ENCODE measurements around the gene TEX29. TPM values are rescaled to one million over a fixed set of nuclear protein-coding genes. Genes with fewer than 3 reads are reported as not detected.

The TEX29 gene
- total RNA-seq, 1 experiment from 2014 or later = 0.33 TPM

GRCh38 chr13:111339366-111340143 is 19.1 kb downstream of the TEX29 start:
- peak; percentile 23 for DNase-seq
- Histone ChIP-seq H2AK5ac (ENCODE audit: insufficient read length, low read length) (no peak overlapping the region), H3K23ac (ENCODE audit: insufficient read length, low read depth, low read length) (no peak overlapping the region), H3K4me1 (ENCODE audit: insufficient read depth, low read length) (no peaks in the 10 kb centered on the region), H2BK20ac (ENCODE audit: low read depth, low read length, poor library complexity, severe bottlenecking) (no peak overlapping the region), H3K56ac (ENCODE audit: insufficient read length, low read depth, low read length) (no peak overlapping the region), H2BK15ac (ENCODE audit: low read depth, low read length) (no peak overlapping the region), H3K4ac (ENCODE audit: low read depth, low read length) (no peak overlapping the region), H2AFZ (ENCODE audit: low read length) (no peak overlapping the region), H3K27ac (ENCODE audit: insufficient read length, low read depth, low read length) (no peak overlapping the region), H2BK5ac (ENCODE audit: insufficient read length, low read length) (no peak overlapping the region), H3T11ph (ENCODE audit: low read length) (no peak overlapping the region), H3K9me3 (ENCODE audit: control insufficient read depth, low read depth, low read length) (no peaks in the 10 kb centered on the region), H3K79me2 (ENCODE audit: insufficient read depth, low read length) (no peaks in the 10 kb centered on the region), H3K18ac (ENCODE audit: insufficient read length, low read depth, low read length) (no peak overlapping the region), H3K27me3 (ENCODE audit: insufficient read depth, low read length) (no peaks in the 10 kb centered on the region), H4K20me1 (ENCODE audit: control insufficient read depth, insufficient read depth, insufficient read length) (no peaks in the 10 kb centered on the region), H4K91ac (ENCODE audit: insufficient read length, low read depth, low read length) (no peak overlapping the region), H3K9ac (ENCODE audit: extremely low read depth, insufficient read length, low read length) (no peak overlapping the region), H3K14ac (ENCODE audit: insufficient read depth, low read length) (no peak overlapping the region), H2BK12ac (ENCODE audit: insufficient read length, low read depth, low read length) (no peak overlapping the region), H2BK120ac (ENCODE audit: low read depth, low read length, poor library complexity, severe bottlenecking) (no peak overlapping the region), H3K4me2 (ENCODE audit: insufficient read depth, insufficient read length, low read length) (no peak overlapping the region), H4K5ac (ENCODE audit: insufficient read length, low read depth, low read length) (no peak overlapping the region), H3K23me2 (ENCODE audit: insufficient read length, low read depth, low read length, poor library complexity, severe bottlenecking) (no peaks in the 10 kb centered on the region), H4K8ac (replicated peaks; ENCODE audit: insufficient read length, low read depth, low read length) (no peak overlapping the region), H3K79me1 (ENCODE audit: insufficient read depth, low read depth, low read length, poor library complexity, severe bottlenecking) (no peaks in the 10 kb centered on the region)
- no peak for TF ChIP-seq CTCF (conservative IDR thresholded peaks at IDR 0.05)
- H3K27ac Mint-ChIP-seq = no peak overlapping the region
- H3K4me1 Mint-ChIP-seq = peaks cover 0 to 3% of the 10 kb centered on the region in 2 experiments; a peak in 2 of 4 replicates
- no peaks in the 10 kb centered on the region; a peak in 1 of 7 replicates for H3K36me3 Mint-ChIP-seq (ENCODE audit: insufficient read depth in 1 of 3, low read depth in 3 of 3)
- no peaks in the 10 kb centered on the region for H3K9me3 Mint-ChIP-seq
- H3K4me3 Mint-ChIP-seq = no peak overlapping the region
- H3K27me3 Mint-ChIP-seq (ENCODE audit: low read depth) = no peaks in the 10 kb centered on the region
- WGBS (ENCODE audit: extremely low coverage, insufficient read length, low lambda C conversion rate) = no CpG with 5 or more reads among the region's 29 CpGs
